Kidney capillary endothelial cell (primary cell): ENCODE data around the gene JAG1.
"Not testable (repeated sequence)": the region's sequence is repeated elsewhere in the genome, so short reads cannot be mapped to it uniquely, and the experiment has no call there.

Experiments used
- DNase-seq: peaks from one replicate; pipeline ENCODE4 v3.0.0-alpha.2; 2018; ENCODE audit warnings: low spot score

JAG1 gene

GRCh38 chr20:10610251-10610650, 63.5 kb downstream of the JAG1 start:
- no peak for DNase-seq

GRCh38 chr20:10609770-10610169, 64.0 kb downstream of the JAG1 start:
- DNase-seq = no peak

GRCh38 chr20:10609276-10609675, 64.5 kb downstream of the JAG1 start:
- DNase-seq = no peak

- DNase-seq = no peak
Observed at GRCh38 chr20:10605547-10606195, 68.1 kb downstream of the JAG1 start.

GRCh38 chr20:10604865-10605440, 68.8 kb downstream of the JAG1 start:
- DNase-seq = no peak

GRCh38 chr20:10603971-10604864, 69.6 kb downstream of the JAG1 start:
- peak; percentile 57 for DNase-seq

GRCh38 chr20:10603378-10603777, 70.4 kb downstream of the JAG1 start:
- no peak for DNase-seq

GRCh38 chr20:10602221-10602871, 71.5 kb downstream of the JAG1 start:
- no peak for DNase-seq

- DNase-seq = no peak
Observed at GRCh38 chr20:10597637-10598036, 76.2 kb downstream of the JAG1 start.

- no peak for DNase-seq
Observed at GRCh38 chr20:10596710-10597121, 77.1 kb downstream of the JAG1 start.

- DNase-seq = no peak
Observed at GRCh38 chr20:10595985-10596384, 77.8 kb downstream of the JAG1 start.

- no peak for DNase-seq
Observed at GRCh38 chr20:10595266-10595665, 78.5 kb downstream of the JAG1 start.

- DNase-seq = no peak
Observed at GRCh38 chr20:10594296-10594868, 79.4 kb downstream of the JAG1 start.

- no peak for DNase-seq
Observed at GRCh38 chr20:10591946-10592521, 81.8 kb downstream of the JAG1 start.

- DNase-seq = no peak
Observed at GRCh38 chr20:10590950-10591671, 82.7 kb downstream of the JAG1 start.

GRCh38 chr20:10590446-10590845, 83.4 kb downstream of the JAG1 start:
- not testable (repeated sequence) for DNase-seq
